Astrocyte (in vitro differentiated cells and primary cell): ENCODE measurements around the gene PCID2. TPM values are rescaled to one million over a fixed set of nuclear protein-coding genes. Genes with fewer than 3 reads are reported as not detected.

Experiments
- DNase-seq: peaks from one replicate; pipeline ENCODE4 v3.0.0-alpha.2; 2010; ENCODE audit warnings: low read depth
- FAIRE-seq: peaks from 2 replicates; lab custom pipeline; 2011; peaks lifted over from hg19 to GRCh38; lab: Jason Lieb, UNC
- H2AFZ ChIP-seq: 2 replicates; pipeline ENCODE4 v1.6.0; 2012; ENCODE audit warnings: low read depth, low read length, inconsistent platforms
- H3K27ac ChIP-seq: 2 replicates; pipeline ENCODE4 v1.5.1; 2011; ENCODE audit warnings: low read depth, low read length, inconsistent platforms
- H3K27me3 ChIP-seq: 2 replicates; pipeline ENCODE4 v1.6.0; 2011; ENCODE audit warnings: low read length, inconsistent platforms; ENCODE audit not compliant: insufficient read depth
- H3K36me3 ChIP-seq: 2 replicates; pipeline ENCODE4 v1.5.1; 2011; ENCODE audit warnings: low read length, inconsistent platforms; ENCODE audit not compliant: insufficient read depth
- H3K4me1 ChIP-seq: 2 replicates; pipeline ENCODE4 v1.5.1; 2011; ENCODE audit warnings: low read length, inconsistent platforms; ENCODE audit not compliant: insufficient read depth
- H3K4me2 ChIP-seq: 2 replicates; pipeline ENCODE4 v1.6.0; 2012; ENCODE audit warnings: low read length, inconsistent platforms
- H3K4me3 ChIP-seq: 2 replicates; pipeline ENCODE4 v1.5.1; 2011; ENCODE audit warnings: low read depth, mild to moderate bottlenecking, low read length, inconsistent platforms; ENCODE audit not compliant: insufficient read depth
- H3K79me2 ChIP-seq: 2 replicates; pipeline ENCODE4 v1.6.0; 2012; ENCODE audit warnings: mild to moderate bottlenecking, low read length, inconsistent platforms; ENCODE audit not compliant: insufficient read depth
- H3K9ac ChIP-seq: 2 replicates; pipeline ENCODE4 v1.6.0; 2012; ENCODE audit warnings: mild to moderate bottlenecking, low read length, inconsistent platforms
- H3K9me3 ChIP-seq: 2 replicates; pipeline ENCODE4 v1.5.1; 2012; ENCODE audit warnings: low read depth, mild to moderate bottlenecking, low read length, inconsistent platforms; ENCODE audit not compliant: insufficient read depth
- H4K20me1 ChIP-seq: 2 replicates; pipeline ENCODE4 v1.6.0; 2012; ENCODE audit warnings: low read length, inconsistent platforms; ENCODE audit not compliant: insufficient read depth
- H3K27ac Mint-ChIP-seq: one replicate; pipeline ENCODE4 v1.8.0; 2021; ENCODE audit warnings: mild to moderate bottlenecking, mixed read lengths; ENCODE audit not compliant: unreplicated experiment
- H3K27me3 Mint-ChIP-seq: one replicate; pipeline ENCODE4 v1.8.0; 2021; ENCODE audit warnings: low read depth, mixed read lengths; ENCODE audit not compliant: unreplicated experiment
- H3K36me3 Mint-ChIP-seq: one replicate; pipeline ENCODE4 v1.8.0; 2021; ENCODE audit warnings: low read depth, mixed read lengths; ENCODE audit not compliant: unreplicated experiment
- H3K4me1 Mint-ChIP-seq: one replicate; pipeline ENCODE4 v1.8.0; 2021; ENCODE audit warnings: low read depth, mixed read lengths; ENCODE audit not compliant: unreplicated experiment
- H3K4me3 Mint-ChIP-seq: one replicate; pipeline ENCODE4 v1.8.0; 2021; ENCODE audit warnings: mild to moderate bottlenecking, moderate library complexity, mixed read lengths; ENCODE audit not compliant: unreplicated experiment
- H3K9me3 Mint-ChIP-seq: one replicate; pipeline ENCODE4 v1.8.0; 2021; ENCODE audit warnings: mild to moderate bottlenecking, mixed read lengths; ENCODE audit not compliant: unreplicated experiment
- CTCF ChIP-seq: IDR thresholded peaks from 2 replicates; pipeline ENCODE4 v1.5.1; 2011; ENCODE audit warnings: low read depth, mild to moderate bottlenecking, inconsistent platforms, low read length, moderate library complexity; ENCODE audit not compliant: insufficient read depth
- EZH2 ChIP-seq: IDR thresholded peaks from 2 replicates; pipeline ENCODE4 v1.6.1; 2012; ENCODE audit warnings: mild to moderate bottlenecking, low read length, inconsistent platforms; ENCODE audit not compliant: insufficient read depth
- total RNA-seq: library from RNA; stranded (reverse); gene quantifications from 2 replicates; pipeline ENCODE4 v1.2.1, GENCODE V29; 2021

PCID2 gene
- total RNA-seq, 1 donor from 2014 or later: 31.5 TPM

GRCh38 chr13:113139577-113139976, 68.9 kb downstream of the PCID2 start:
- H3K4me1 Mint-ChIP-seq: no peaks in the 10 kb centered on the region
- no peak overlapping the region for H3K4me3 Mint-ChIP-seq
- Histone ChIP-seq H3K79me2 (no peaks in the 10 kb centered on the region), H2AFZ (no peak overlapping the region), H4K20me1 (no peaks in the 10 kb centered on the region), H3K27ac (no peak overlapping the region), H3K27me3 (peaks cover 7% of the 10 kb centered on the region), H3K9ac (no peak overlapping the region), H3K4me1 (no peaks in the 10 kb centered on the region), H3K4me3 (no peak overlapping the region), H3K4me2 (no peak overlapping the region), H3K9me3 (no peaks in the 10 kb centered on the region), H3K36me3 (no peaks in the 10 kb centered on the region)
- FAIRE-seq (no peak), DNase-seq (no peak)
- H3K9me3 Mint-ChIP-seq: peaks cover 3% of the 10 kb centered on the region
- H3K36me3 Mint-ChIP-seq: no peaks in the 10 kb centered on the region
- TF ChIP-seq EZH2 (no peak), CTCF (no peak)
- no peak overlapping the region for H3K27ac Mint-ChIP-seq
- H3K27me3 Mint-ChIP-seq: peaks cover 13% of the 10 kb centered on the region

DNA sequence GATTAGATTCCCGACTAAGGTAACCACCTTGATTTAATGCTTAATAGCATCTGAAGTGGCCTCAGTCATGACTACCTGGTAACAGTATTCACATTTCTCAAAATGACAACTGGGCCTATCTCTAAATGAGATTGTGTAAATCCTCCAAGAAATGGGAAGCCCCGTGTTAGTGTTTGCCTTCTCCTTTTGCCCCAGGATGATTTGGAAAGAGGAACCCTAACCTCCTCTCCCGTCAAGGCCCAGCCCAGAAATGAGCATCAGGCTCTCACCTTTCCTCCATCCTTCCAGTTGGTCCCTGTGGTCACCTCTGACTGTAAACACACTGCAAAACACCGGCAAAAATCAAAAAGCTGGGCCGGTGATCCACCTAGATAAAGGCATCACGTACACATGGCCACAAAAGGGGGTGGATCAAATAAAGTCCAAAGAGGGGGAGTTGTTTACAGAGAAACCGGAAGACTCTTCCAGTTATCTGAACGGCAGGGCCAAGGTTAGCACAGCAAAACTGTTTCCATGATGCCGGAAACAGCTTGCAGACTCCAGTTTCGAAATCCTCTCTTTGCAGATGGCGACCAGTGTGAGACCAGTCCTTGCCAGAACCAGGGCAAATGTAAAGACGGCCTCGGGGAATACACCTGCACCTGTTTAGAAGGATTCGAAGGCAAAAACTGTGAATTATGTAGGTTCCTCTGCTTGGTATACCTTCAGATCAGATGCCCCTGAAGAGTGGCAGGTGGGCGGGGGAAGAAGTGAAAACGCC, 69.5 kb downstream of the PCID2 start:
- TF ChIP-seq EZH2 (no peak), CTCF (no peak)
- Histone ChIP-seq H3K4me3 (no peak overlapping the region), H3K4me1 (no peaks in the 10 kb centered on the region), H3K9ac (no peak overlapping the region), H3K9me3 (no peaks in the 10 kb centered on the region), H3K27me3 (peaks cover 7% of the 10 kb centered on the region), H3K79me2 (no peaks in the 10 kb centered on the region), H3K27ac (no peak overlapping the region), H4K20me1 (no peaks in the 10 kb centered on the region), H3K36me3 (no peaks in the 10 kb centered on the region), H2AFZ (no peak overlapping the region), H3K4me2 (no peak overlapping the region)
- Mint-ChIP-seq H3K27ac (no peak overlapping the region), H3K36me3 (no peaks in the 10 kb centered on the region), H3K4me3 (no peak overlapping the region), H3K9me3 (peaks cover 3% of the 10 kb centered on the region), H3K4me1 (no peaks in the 10 kb centered on the region), H3K27me3 (peaks cover 13% of the 10 kb centered on the region)
- no peak for FAIRE-seq
- DNase-seq: no peak

GRCh38 chr13:113137691-113138298, 70.7 kb downstream of the PCID2 start:
- H3K9me3 Mint-ChIP-seq: peaks cover 3% of the 10 kb centered on the region
- no peaks in the 10 kb centered on the region for H3K4me1 Mint-ChIP-seq
- Histone ChIP-seq H3K4me1 (no peaks in the 10 kb centered on the region), H3K27me3 (peaks cover 7% of the 10 kb centered on the region), H3K9me3 (no peaks in the 10 kb centered on the region), H3K4me2 (no peak overlapping the region), H2AFZ (no peak overlapping the region), H3K79me2 (no peaks in the 10 kb centered on the region), H3K27ac (no peak overlapping the region), H3K4me3 (no peak overlapping the region), H3K36me3 (no peaks in the 10 kb centered on the region), H3K9ac (no peak overlapping the region), H4K20me1 (no peaks in the 10 kb centered on the region)
- H3K27me3 Mint-ChIP-seq: peaks cover 9% of the 10 kb centered on the region
- DNase-seq: no peak
- H3K27ac Mint-ChIP-seq: no peak overlapping the region
- H3K36me3 Mint-ChIP-seq: no peaks in the 10 kb centered on the region
- no peak overlapping the region for H3K4me3 Mint-ChIP-seq
- no peak for FAIRE-seq
- no peak for TF ChIP-seq EZH2
- TF ChIP-seq CTCF: no peak
